ENCODE data around the gene SYNJ2. TPM values are rescaled to one million over a fixed set of nuclear protein-coding genes. Genes with fewer than 3 reads are reported as not detected.
A peak's percentile ranks its signal among the peaks of the same experiment; 100 is the strongest.

The SYNJ2 gene
- total and polyA plus RNA-seq, 4 experiments from 2014 or later, result 14.5 to 17.4 (median 15.9) TPM

- peaks cover 0 to 2% (median 0%) of the 10 kb centered on the region in 8 donors for H3K9me3 Mint-ChIP-seq
- POLR2A ChIA-PET (ENCODE audit: partially characterized antibody), result no interaction called here
- Histone ChIP-seq H3K36me3 (ENCODE audit: insufficient read depth, low read length) (peaks cover 16% of the 10 kb centered on the region), H3K27ac (ENCODE audit: low read depth, low read length) (no peak overlapping the region), H3K4me1 (ENCODE audit: insufficient read depth, low read length) (peaks cover 35% of the 10 kb centered on the region), H3K4me3 (ENCODE audit: low read length in 2 of 2) (no peak overlapping the region), H3K27me3 (ENCODE audit: insufficient read depth, low read length) (no peaks in the 10 kb centered on the region), H3K9me3 (ENCODE audit: control insufficient read depth in 1 of 2, low read length in 2 of 2) (no peaks in the 10 kb centered on the region)
- peaks cover 23 to 39% (median 29%) of the 10 kb centered on the region in 4 donors for H3K4me1 Mint-ChIP-seq
- peak in 3 of 5 donors; percentile 7 to 14 (median 11) for DNase-seq
- H3K27ac Mint-ChIP-seq, result peak overlapping the region; percentile 80 to 93 (median 87)
- no peaks in the 10 kb centered on the region for H3K27me3 Mint-ChIP-seq
- peaks cover 35 to 45% of the 10 kb centered on the region in 2 donors for H3K36me3 Mint-ChIP-seq
- peak overlapping the region in 4 of 8 donors; percentile 30 to 54 (median 46) for H3K4me3 Mint-ChIP-seq
- CTCF ChIA-PET (ENCODE audit: partially characterized antibody), result interaction anchor here (3.1 kb wide), 2 partner anchors 40 to 41 kb away, joined by 8 to 13 read pairs; no protein-coding TSS in a partner anchor
- intact Hi-C loops (cut with micrococcal nuclease), result loop anchor here (2.0 kb wide), 1 partner anchor 25 kb away; no protein-coding TSS in a partner anchor
Measured at GRCh38 chr6:158031381-158032353, 50.0 kb downstream of the SYNJ2 start.

DNA sequence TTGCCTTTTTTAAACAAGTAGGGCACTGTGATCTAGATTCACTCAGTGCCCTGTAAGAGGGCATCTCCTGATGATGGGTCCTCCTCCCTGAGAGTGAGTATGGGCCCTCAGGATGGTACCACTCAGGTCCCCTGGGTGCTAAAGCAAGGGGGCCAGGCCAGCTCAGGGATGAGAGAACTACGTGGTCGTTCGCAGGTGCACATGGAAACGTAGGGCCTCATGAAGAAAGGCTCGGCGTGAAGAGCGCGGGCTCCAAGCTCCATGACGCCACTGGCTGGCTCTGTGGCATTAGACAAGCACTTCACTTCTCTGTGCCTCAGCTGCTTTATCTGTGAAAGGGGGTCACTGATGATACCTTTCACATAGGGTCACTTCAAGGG lies 50.7 kb downstream of the SYNJ2 start:
- Mint-ChIP-seq H3K36me3 (peaks cover 35 to 43% of the 10 kb centered on the region in 2 donors), H3K27ac (peak overlapping the region in 1 of 7 donors; percentile 87), H3K9me3 (peaks cover 0 to 2% (median 0%) of the 10 kb centered on the region in 8 donors), H3K4me1 (peaks cover 17 to 33% (median 23%) of the 10 kb centered on the region in 4 donors), H3K4me3 (no peak overlapping the region), H3K27me3 (no peaks in the 10 kb centered on the region)
- Histone ChIP-seq H3K27me3 (ENCODE audit: insufficient read depth, low read length) (no peaks in the 10 kb centered on the region), H3K4me3 (ENCODE audit: low read length in 2 of 2) (no peak overlapping the region), H3K27ac (ENCODE audit: low read depth, low read length) (no peak overlapping the region), H3K4me1 (ENCODE audit: insufficient read depth, low read length) (peaks cover 28% of the 10 kb centered on the region), H3K36me3 (ENCODE audit: insufficient read depth, low read length) (peaks cover 16% of the 10 kb centered on the region), H3K9me3 (ENCODE audit: control insufficient read depth in 1 of 2, low read length in 2 of 2) (no peaks in the 10 kb centered on the region)
- DNase-seq, result no peak
- ChIA-PET POLR2A (ENCODE audit: partially characterized antibody) (no interaction called here), CTCF (ENCODE audit: partially characterized antibody) (interaction anchor here (1.5 to 3.1 kb wide), 2 partner anchors 40 to 48 kb away, joined by 3 to 8 read pairs; no protein-coding TSS in a partner anchor)
- intact Hi-C loops (cut with micrococcal nuclease), result no loop called here

DNA sequence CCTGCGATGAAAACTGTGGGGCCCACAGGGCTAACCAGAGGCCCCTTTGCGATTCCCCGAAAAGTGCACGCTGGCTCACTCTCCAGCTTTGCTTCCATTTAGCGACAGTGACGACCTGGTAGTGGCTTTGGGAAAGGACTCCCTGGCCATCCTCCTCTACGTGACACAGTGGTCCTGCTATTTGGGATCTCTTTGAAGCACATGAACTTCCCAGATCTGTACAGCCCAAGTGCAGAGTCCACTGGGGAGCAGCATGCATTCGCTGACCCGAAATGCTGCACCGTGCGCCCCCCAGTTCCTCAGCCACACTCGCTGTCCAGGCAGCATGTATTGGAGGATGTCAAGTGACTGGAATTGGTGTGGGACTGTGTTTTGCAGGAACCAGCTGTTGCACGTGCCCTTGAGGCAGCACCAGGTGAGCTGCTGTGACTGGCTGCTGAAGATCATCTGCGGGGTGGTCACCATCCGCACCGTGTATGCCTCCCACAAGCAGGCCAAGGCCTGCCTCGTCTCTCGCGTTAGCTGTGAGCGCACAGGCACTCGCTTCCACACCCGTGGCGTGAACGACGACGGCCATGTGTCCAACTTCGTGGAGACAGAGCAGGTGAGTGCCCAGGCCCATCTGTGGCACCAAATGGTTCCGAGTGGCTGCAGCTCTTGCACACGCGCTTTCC lies 51.6 kb downstream of the SYNJ2 start:
- peaks cover 16% of the 10 kb centered on the region for H3K36me3 ChIP-seq (ENCODE audit: insufficient read depth, low read length)
- no peaks in the 10 kb centered on the region for H3K9me3 ChIP-seq (ENCODE audit: control insufficient read depth in 1 of 2, low read length in 2 of 2)
- peak overlapping the region in 1 of 7 donors; percentile 69 for H3K27ac Mint-ChIP-seq
- H3K4me1 Mint-ChIP-seq, result peaks cover 10 to 24% (median 16%) of the 10 kb centered on the region in 4 donors
- H3K36me3 Mint-ChIP-seq, result peaks cover 35 to 39% of the 10 kb centered on the region in 2 donors
- no peak for DNase-seq
- peaks cover 0 to 2% (median 0%) of the 10 kb centered on the region in 8 donors for H3K9me3 Mint-ChIP-seq
- H3K4me3 ChIP-seq (ENCODE audit: low read length in 2 of 2), result no peak overlapping the region
- no peak overlapping the region for H3K27ac ChIP-seq (ENCODE audit: low read depth, low read length)
- no peak overlapping the region for H3K4me3 Mint-ChIP-seq
- H3K27me3 Mint-ChIP-seq, result no peaks in the 10 kb centered on the region
- intact Hi-C loops (cut with micrococcal nuclease), result no loop called here
- peaks cover 19% of the 10 kb centered on the region for H3K4me1 ChIP-seq (ENCODE audit: insufficient read depth, low read length)
- CTCF ChIA-PET (ENCODE audit: partially characterized antibody), result interaction anchor here (1.5 to 3.1 kb wide), 2 partner anchors 39 to 49 kb away, joined by 3 to 8 read pairs; no protein-coding TSS in a partner anchor
- H3K27me3 ChIP-seq (ENCODE audit: insufficient read depth, low read length), result no peaks in the 10 kb centered on the region
- POLR2A ChIA-PET (ENCODE audit: partially characterized antibody), result no interaction called here

DNA sequence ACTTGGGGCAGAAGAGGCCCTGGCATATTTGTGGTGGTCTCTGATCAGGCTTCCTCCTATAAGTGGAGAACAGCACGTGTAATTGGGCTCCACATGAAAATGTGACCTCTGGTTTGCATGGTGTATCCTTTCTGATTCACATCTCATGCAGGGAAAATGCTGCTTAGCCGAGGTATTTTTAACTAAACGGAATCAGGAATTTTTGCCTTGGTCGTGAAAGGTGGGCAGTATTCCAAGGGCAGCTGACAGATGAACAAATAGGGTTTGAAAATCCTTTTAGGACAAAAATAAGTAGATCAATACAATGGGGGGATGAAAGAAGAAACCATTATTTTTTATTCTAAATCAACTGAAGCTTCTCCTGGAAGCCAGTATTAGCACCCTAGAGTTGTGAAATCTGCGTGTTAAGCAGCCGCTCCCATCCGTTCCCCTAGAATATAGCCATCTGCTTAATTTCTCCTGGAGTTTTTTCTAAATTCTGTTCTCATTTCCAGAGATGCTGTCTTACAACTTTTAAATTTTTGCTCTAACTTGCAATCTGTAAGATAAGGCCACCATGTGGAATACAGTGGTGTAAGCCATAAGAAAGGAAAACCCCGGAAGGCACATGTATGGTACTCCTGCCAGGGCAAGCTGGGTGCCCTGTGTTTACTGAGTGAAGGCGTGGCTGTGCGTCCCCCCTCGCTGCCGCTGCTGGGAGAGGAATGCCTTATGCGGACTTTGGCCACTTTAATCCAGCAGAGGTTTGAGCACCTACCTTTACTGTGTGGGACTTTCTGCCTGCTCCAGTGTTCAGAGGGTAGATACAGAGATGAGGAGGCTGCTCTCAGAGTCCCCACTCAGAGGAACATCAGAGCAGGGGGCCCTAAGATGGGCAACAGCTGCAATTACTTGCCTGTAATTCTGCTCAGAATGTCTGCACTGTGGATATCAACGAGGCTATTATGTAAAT lies 52.4 kb downstream of the SYNJ2 start:
- ChIA-PET POLR2A (ENCODE audit: partially characterized antibody) (no interaction called here), CTCF (ENCODE audit: partially characterized antibody) (interaction anchor here (1.5 to 6.0 kb wide), 3 partner anchors 7 to 50 kb away, joined by 3 to 33 read pairs (median 8); no protein-coding TSS in a partner anchor)
- H3K9me3 ChIP-seq (ENCODE audit: control insufficient read depth in 1 of 2, low read length in 2 of 2), result no peaks in the 10 kb centered on the region
- no peak for DNase-seq
- no peak overlapping the region for H3K4me3 ChIP-seq (ENCODE audit: low read length in 2 of 2)
- peaks cover 12 to 20% (median 16%) of the 10 kb centered on the region in 4 donors for H3K4me1 Mint-ChIP-seq
- peaks cover 16% of the 10 kb centered on the region for H3K4me1 ChIP-seq (ENCODE audit: insufficient read depth, low read length)
- H3K27me3 Mint-ChIP-seq, result no peaks in the 10 kb centered on the region
- peaks cover 38 to 43% of the 10 kb centered on the region in 2 donors for H3K36me3 Mint-ChIP-seq
- peaks cover 16% of the 10 kb centered on the region for H3K36me3 ChIP-seq (ENCODE audit: insufficient read depth, low read length)
- no peak overlapping the region for H3K4me3 Mint-ChIP-seq
- no peaks in the 10 kb centered on the region for H3K27me3 ChIP-seq (ENCODE audit: insufficient read depth, low read length)
- intact Hi-C loops (cut with micrococcal nuclease), result no loop called here
- peaks cover 0 to 2% (median 0%) of the 10 kb centered on the region in 8 donors for H3K9me3 Mint-ChIP-seq
- H3K27ac Mint-ChIP-seq, result no peak overlapping the region
- no peak overlapping the region for H3K27ac ChIP-seq (ENCODE audit: low read depth, low read length)

- Mint-ChIP-seq H3K27ac (peak overlapping the region in 2 of 7 donors; percentile 31 to 53), H3K4me1 (peaks cover 13 to 29% (median 20%) of the 10 kb centered on the region in 4 donors), H3K9me3 (peaks cover 0 to 2% (median 0%) of the 10 kb centered on the region in 8 donors), H3K4me3 (no peak overlapping the region), H3K36me3 (peaks cover 42 to 44% of the 10 kb centered on the region in 2 donors), H3K27me3 (no peaks in the 10 kb centered on the region)
- DNase-seq, result no peak
- Histone ChIP-seq H3K36me3 (ENCODE audit: insufficient read depth, low read length) (peaks cover 16% of the 10 kb centered on the region), H3K27me3 (ENCODE audit: insufficient read depth, low read length) (no peaks in the 10 kb centered on the region), H3K4me1 (ENCODE audit: insufficient read depth, low read length) (peaks cover 18% of the 10 kb centered on the region), H3K27ac (ENCODE audit: low read depth, low read length) (no peak overlapping the region), H3K4me3 (ENCODE audit: low read length in 2 of 2) (no peak overlapping the region), H3K9me3 (ENCODE audit: control insufficient read depth in 1 of 2, low read length in 2 of 2) (no peaks in the 10 kb centered on the region)
- POLR2A ChIA-PET (ENCODE audit: partially characterized antibody), result interaction anchor here (0.7 to 1.6 kb wide), 4 partner anchors 9 to 365 kb away, joined by 3 to 5 read pairs (median 4); no protein-coding TSS in a partner anchor
- CTCF ChIA-PET (ENCODE audit: partially characterized antibody), result interaction anchor here (6.0 kb wide), 1 partner anchor 10 kb away, joined by 33 read pairs; no protein-coding TSS in a partner anchor
- intact Hi-C loops (cut with micrococcal nuclease), result no loop called here
Measured at GRCh38 chr6:158036261-158036660, 54.6 kb downstream of the SYNJ2 start.

DNA sequence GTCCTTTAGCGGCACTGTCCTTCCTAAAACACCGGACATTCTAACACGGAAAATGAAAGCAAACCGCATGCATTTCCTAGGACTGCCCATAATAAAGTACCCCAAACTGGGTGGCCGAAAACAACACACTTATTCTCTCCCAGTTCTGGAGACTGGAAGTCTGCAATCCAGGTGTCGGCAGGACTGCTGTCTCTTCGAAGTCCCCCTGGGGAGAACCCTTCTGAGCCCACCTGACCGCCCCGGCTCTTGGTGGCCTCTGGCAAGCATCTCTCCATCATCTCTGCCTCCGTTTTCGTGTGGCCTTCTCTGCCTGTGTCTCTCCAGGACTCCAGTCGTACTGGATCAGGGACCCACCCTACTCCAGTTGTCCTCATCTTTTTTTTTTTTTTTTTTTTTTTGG lies 55.4 kb downstream of the SYNJ2 start:
- ChIA-PET CTCF (ENCODE audit: partially characterized antibody) (interaction anchor here (6.0 kb wide), 1 partner anchor 10 kb away, joined by 33 read pairs; no protein-coding TSS in a partner anchor), POLR2A (ENCODE audit: partially characterized antibody) (interaction anchor here (1.4 kb wide), 1 partner anchor 11 kb away, joined by 5 read pairs; no protein-coding TSS in a partner anchor)
- Mint-ChIP-seq H3K36me3 (peaks cover 39 to 40% of the 10 kb centered on the region in 2 donors), H3K27me3 (no peaks in the 10 kb centered on the region), H3K27ac (no peak overlapping the region), H3K4me3 (no peak overlapping the region), H3K4me1 (peaks cover 9 to 23% (median 15%) of the 10 kb centered on the region in 4 donors), H3K9me3 (peaks cover 0 to 2% (median 0%) of the 10 kb centered on the region in 8 donors)
- Histone ChIP-seq H3K4me1 (ENCODE audit: insufficient read depth, low read length) (peaks cover 11% of the 10 kb centered on the region), H3K9me3 (ENCODE audit: control insufficient read depth in 1 of 2, low read length in 2 of 2) (no peaks in the 10 kb centered on the region), H3K36me3 (ENCODE audit: insufficient read depth, low read length) (peaks cover 16% of the 10 kb centered on the region), H3K4me3 (ENCODE audit: low read length in 2 of 2) (no peak overlapping the region), H3K27ac (ENCODE audit: low read depth, low read length) (no peak overlapping the region), H3K27me3 (ENCODE audit: insufficient read depth, low read length) (no peaks in the 10 kb centered on the region)
- intact Hi-C loops (cut with micrococcal nuclease), result no loop called here
- no peak for DNase-seq
